ENCODE data around the gene VPS8. TPM values are rescaled to one million over a fixed set of nuclear protein-coding genes. Genes with fewer than 3 reads are reported as not detected.
"Not testable (repeated sequence)": the region's sequence is repeated elsewhere in the genome, so short reads cannot be mapped to it uniquely, and the experiment has no call there.

The VPS8 gene
- total RNA-seq, 4 donors from 2014 or later = 31.0 to 39.0 (median 32.6) TPM

DNA sequence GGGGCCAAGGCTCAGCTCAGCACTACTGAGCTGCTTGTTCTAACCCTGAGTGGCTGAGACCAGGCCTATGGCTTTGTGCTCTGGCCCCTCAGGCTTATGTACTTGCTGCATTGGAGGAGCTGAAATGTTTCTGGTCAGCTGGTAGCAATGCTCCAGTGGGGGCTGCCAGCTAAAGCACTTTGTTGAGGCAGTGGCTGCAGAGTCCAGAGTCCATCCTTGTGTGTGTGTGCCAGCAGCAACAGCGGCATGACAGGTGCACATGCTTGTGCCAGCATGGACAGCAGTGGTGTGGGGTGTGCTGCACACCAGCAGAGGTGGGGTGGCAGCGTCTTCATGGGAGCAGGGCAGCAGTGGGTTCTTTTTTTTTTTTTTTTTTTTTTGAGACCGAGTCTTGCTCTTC lies 169.1 kb downstream of the VPS8 start:
- H3K4me3 ChIP-seq = no peak overlapping the region
- intact Hi-C loops (cut with DNase I) = no loop called here
- H3K27me3 ChIP-seq = no peaks in the 10 kb centered on the region
- WGBS = 95% methylated on average over 3 of the region's 3 CpGs
- no peaks in the 10 kb centered on the region for H3K9me3 ChIP-seq
- TF ChIP-seq EP300 (IDR thresholded peaks at IDR 0.05) (no peak), POLR2A (IDR thresholded peaks at IDR 0.05; ENCODE audit: low read depth) (no peak), POLR2AphosphoS5 (IDR thresholded peaks at IDR 0.05) (no peak)
- TF ChIP-seq, protein P1, sequence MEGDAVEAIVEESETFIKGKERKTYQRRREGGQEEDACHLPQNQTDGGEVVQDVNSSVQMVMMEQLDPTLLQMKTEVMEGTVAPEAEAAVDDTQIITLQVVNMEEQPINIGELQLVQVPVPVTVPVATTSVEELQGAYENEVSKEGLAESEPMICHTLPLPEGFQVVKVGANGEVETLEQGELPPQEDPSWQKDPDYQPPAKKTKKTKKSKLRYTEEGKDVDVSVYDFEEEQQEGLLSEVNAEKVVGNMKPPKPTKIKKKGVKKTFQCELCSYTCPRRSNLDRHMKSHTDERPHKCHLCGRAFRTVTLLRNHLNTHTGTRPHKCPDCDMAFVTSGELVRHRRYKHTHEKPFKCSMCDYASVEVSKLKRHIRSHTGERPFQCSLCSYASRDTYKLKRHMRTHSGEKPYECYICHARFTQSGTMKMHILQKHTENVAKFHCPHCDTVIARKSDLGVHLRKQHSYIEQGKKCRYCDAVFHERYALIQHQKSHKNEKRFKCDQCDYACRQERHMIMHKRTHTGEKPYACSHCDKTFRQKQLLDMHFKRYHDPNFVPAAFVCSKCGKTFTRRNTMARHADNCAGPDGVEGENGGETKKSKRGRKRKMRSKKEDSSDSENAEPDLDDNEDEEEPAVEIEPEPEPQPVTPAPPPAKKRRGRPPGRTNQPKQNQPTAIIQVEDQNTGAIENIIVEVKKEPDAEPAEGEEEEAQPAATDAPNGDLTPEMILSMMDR (IDR thresholded peaks at IDR 0.05) = no peak
- H3K27ac ChIP-seq (replicated peaks in 1 of 4) = no peak overlapping the region
- peaks cover 0 to 23% (median 7%) of the 10 kb centered on the region in 4 donors for H3K36me3 ChIP-seq
- no peaks in the 10 kb centered on the region for H3K4me1 ChIP-seq
- DNase-seq (ENCODE audit: extremely low spot score) = no peak

DNA sequence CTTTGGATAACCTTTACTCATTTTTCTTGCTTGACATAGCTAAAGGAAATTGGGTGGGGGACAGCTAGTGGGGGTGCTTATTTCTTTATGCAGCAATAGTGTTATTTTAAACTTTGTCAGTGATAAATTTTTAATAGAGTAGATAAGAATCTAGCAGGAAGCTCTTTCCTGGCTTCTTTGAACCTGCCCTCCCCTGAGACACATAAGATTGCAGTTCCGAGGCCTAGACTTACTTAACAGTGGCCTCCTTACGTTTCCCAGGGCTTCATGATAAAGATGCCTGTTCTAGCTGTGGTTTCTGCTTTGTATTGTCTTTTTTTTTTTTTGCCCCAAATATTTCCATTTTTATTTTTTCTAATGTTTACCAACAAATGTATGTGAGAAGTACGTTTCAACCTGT lies 170.1 kb downstream of the VPS8 start:
- 80% methylated on average over 3 of the region's 3 CpGs for WGBS
- Histone ChIP-seq H3K4me1 (no peaks in the 10 kb centered on the region), H3K36me3 (peaks cover 0 to 32% (median 14%) of the 10 kb centered on the region in 4 donors), H3K27me3 (no peaks in the 10 kb centered on the region), H3K9me3 (no peaks in the 10 kb centered on the region), H3K4me3 (no peak overlapping the region), H3K27ac (replicated peaks in 1 of 4) (no peak overlapping the region)
- intact Hi-C loops (cut with DNase I) = no loop called here
- DNase-seq (ENCODE audit: extremely low spot score) = no peak
- no peak for TF ChIP-seq EP300 (IDR thresholded peaks at IDR 0.05)
- no peak for TF ChIP-seq POLR2AphosphoS5 (IDR thresholded peaks at IDR 0.05)
- TF ChIP-seq, protein P1 (IDR thresholded peaks at IDR 0.05) = no peak
- TF ChIP-seq POLR2A (IDR thresholded peaks at IDR 0.05; ENCODE audit: low read depth) = no peak

DNA sequence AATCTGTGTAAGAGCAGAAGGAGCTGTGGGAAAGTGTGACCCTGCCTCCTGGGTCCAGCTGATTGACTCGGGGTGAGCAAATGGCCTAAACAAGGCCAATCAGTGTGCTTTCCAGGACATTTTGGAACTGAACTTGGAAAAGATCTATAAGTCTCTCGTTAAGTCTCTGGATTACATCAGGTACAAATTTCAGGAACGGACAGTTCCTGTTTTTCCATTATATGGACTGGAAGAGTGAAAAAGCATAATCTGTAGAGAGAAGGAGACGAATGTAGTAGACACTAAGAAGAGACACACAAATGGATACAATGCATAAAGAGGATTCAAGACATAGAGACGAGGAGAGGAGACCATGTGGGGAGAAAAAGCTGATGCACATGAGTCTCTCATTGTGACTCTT lies 173.6 kb downstream of the VPS8 start:
- no peak for DNase-seq (ENCODE audit: extremely low spot score)
- Histone ChIP-seq H3K27me3 (no peaks in the 10 kb centered on the region), H3K9me3 (no peaks in the 10 kb centered on the region), H3K4me1 (no peaks in the 10 kb centered on the region), H3K36me3 (peaks cover 0 to 39% (median 19%) of the 10 kb centered on the region in 4 donors), H3K27ac (replicated peaks in 1 of 4) (no peak overlapping the region), H3K4me3 (no peak overlapping the region)
- WGBS = 97% methylated on average over 5 of the region's 5 CpGs
- TF ChIP-seq POLR2A (IDR thresholded peaks at IDR 0.05; ENCODE audit: low read depth) = no peak
- TF ChIP-seq EP300 (IDR thresholded peaks at IDR 0.05) = no peak
- TF ChIP-seq, protein P1 (IDR thresholded peaks at IDR 0.05) = no peak
- TF ChIP-seq POLR2AphosphoS5 (IDR thresholded peaks at IDR 0.05) = no peak
- intact Hi-C loops (cut with DNase I) = no loop called here

DNA sequence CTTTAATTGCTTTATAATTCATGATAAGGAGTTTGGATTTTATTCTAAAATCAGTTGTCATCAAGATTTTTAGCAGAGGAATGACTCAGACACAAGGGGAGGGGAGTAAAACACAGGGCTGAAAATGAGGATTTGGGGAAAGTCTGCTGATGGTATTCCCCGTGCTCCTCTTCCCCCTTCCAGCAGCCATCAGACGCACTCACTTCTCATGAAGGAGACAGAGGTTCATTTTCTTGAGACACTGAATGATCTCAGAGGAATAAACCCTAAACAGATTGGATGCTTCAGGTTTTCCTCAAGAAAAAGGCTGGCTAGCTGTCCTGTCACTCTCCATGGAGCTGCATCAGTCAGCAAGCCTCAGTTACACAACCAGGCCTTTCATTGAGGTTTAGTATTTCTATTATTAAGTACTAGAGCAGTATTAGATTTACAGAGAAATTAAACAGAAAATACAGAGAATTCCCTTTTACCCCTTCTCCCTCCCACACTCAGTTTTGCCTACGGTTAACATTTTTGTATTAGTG lies 174.5 kb downstream of the VPS8 start:
- TF ChIP-seq, protein P1 (IDR thresholded peaks at IDR 0.05) = no peak
- TF ChIP-seq POLR2A (IDR thresholded peaks at IDR 0.05; ENCODE audit: low read depth) = no peak
- TF ChIP-seq EP300 (IDR thresholded peaks at IDR 0.05) = no peak
- no peak for TF ChIP-seq POLR2AphosphoS5 (IDR thresholded peaks at IDR 0.05)
- H3K4me1 ChIP-seq = no peaks in the 10 kb centered on the region
- H3K27me3 ChIP-seq = no peaks in the 10 kb centered on the region
- intact Hi-C loops (cut with DNase I) = no loop called here
- H3K4me3 ChIP-seq = no peak overlapping the region
- peaks cover 0 to 41% (median 19%) of the 10 kb centered on the region in 4 donors for H3K36me3 ChIP-seq
- no peak overlapping the region for H3K27ac ChIP-seq (replicated peaks in 1 of 4)
- no peaks in the 10 kb centered on the region for H3K9me3 ChIP-seq
- DNase-seq (ENCODE audit: extremely low spot score) = no peak
- WGBS = 96% methylated on average over 3 of the region's 3 CpGs

DNA sequence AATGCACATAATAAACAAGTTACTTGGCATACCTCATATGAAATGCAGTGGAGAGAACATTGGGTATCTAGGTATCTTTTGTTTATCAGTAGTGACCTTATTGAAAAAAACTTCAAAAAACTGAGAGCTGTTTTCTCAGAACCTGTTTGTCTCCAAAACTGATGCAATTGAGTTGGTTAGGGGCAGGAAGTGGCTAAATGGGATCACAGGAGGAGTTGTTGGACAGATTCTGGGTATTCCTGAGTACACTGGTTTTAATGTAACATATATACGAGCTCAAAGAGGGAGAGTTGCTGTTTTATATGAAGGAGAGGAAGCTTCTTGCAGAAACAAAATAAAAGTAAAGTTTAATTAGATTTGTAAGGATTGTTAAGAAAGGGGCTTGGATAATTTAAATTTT lies 181.4 kb downstream of the VPS8 start:
- Histone ChIP-seq H3K27me3 (no peaks in the 10 kb centered on the region), H3K4me1 (no peaks in the 10 kb centered on the region), H3K27ac (replicated peaks in 1 of 4) (no peak overlapping the region), H3K36me3 (peaks cover 7 to 33% (median 29%) of the 10 kb centered on the region in 4 donors), H3K9me3 (no peaks in the 10 kb centered on the region), H3K4me3 (no peak overlapping the region)
- no peak for DNase-seq (ENCODE audit: extremely low spot score)
- 97% methylated on average over 1 of the region's 1 CpG for WGBS
- intact Hi-C loops (cut with DNase I) = no loop called here
- no peak for TF ChIP-seq POLR2AphosphoS5 (IDR thresholded peaks at IDR 0.05)
- no peak for TF ChIP-seq POLR2A (IDR thresholded peaks at IDR 0.05; ENCODE audit: low read depth)
- no peak for TF ChIP-seq EP300 (IDR thresholded peaks at IDR 0.05)
- TF ChIP-seq, protein P1 (IDR thresholded peaks at IDR 0.05) = no peak

DNA sequence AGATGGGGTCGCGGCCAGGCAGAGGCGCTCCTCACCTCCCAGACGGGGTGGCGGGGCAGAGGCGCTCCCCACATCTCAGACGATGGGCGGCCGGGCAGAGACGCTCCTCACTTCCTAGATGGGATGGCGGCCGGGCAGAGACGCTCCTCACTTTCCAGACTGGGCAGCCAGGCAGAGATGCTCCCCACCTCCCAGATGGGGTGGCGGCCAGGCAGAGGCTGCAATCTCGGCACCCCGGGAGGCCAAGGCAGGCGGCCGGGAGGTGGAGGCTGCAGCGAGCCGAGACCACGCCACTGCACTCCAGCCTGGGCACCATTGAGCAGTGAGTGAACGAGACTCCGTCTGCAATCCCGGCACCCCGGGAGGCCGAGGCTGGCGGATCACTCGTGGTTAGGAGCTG lies 191.9 kb downstream of the VPS8 start:
- peaks cover 26 to 48% (median 37%) of the 10 kb centered on the region in 4 donors for H3K36me3 ChIP-seq
- H3K27me3 ChIP-seq; intact Hi-C loops (cut with DNase I); H3K9me3 ChIP-seq; H3K4me1 ChIP-seq; H3K4me3 ChIP-seq; H3K27ac ChIP-seq (replicated peaks in 1 of 4); DNase-seq (ENCODE audit: extremely low spot score): not testable (repeated sequence)
- WGBS = no CpG with 5 or more reads among the region's 28 CpGs
